Prostate gland (tissue), 2 donors: Measurements from ENCODE around the gene RHAG. TPM values are rescaled to one million over a fixed set of nuclear protein-coding genes. Genes with fewer than 3 reads are reported as not detected.

Experiments used
- DNase-seq: peaks from one replicate; pipeline ENCODE4 v3.0.0-alpha.2; 2019; ENCODE audit warnings: low spot score
- H3K27ac ChIP-seq, 2 donors: fragments of 200-600 bp; sonication (generic); 2 replicates each; pipeline ENCODE4 v1.5.1; 2017 to 2019
- H3K27me3 ChIP-seq: fragments of 200-600 bp; sonication (generic); replicated peaks from 2 replicates; pipeline ENCODE4 v1.5.1; 2019; ENCODE audit not compliant: insufficient read depth
- H3K36me3 ChIP-seq, 2 donors: fragments of 200-600 bp; sonication (generic); 1 replicate in 1 of 2; 2 replicates in 1 of 2; pipeline versions ENCODE4 v1.5.1 to v1.8.1; 2017 to 2019
- H3K4me1 ChIP-seq: fragments of 200-600 bp; sonication (generic); replicated peaks from 2 replicates; pipeline ENCODE4 v1.5.1; 2019
- H3K4me3 ChIP-seq, 2 donors: fragments of 200-600 bp; sonication (generic); 2 replicates each; pipeline ENCODE4 v1.5.1; 2017 to 2019
- H3K9me3 ChIP-seq: fragments of 200-600 bp; sonication (generic); 2 replicates; pipeline ENCODE4 v1.5.1; 2017
- POLR2A ChIP-seq: fragments of 450-650 bp; IDR thresholded peaks from one replicate; pipeline ENCODE4 v1.6.1; 2016; ENCODE audit warnings: antibody characterized with exemption, mild to moderate bottlenecking
- POLR2AphosphoS5 ChIP-seq: sonication (generic); formaldehyde crosslinking; IDR thresholded peaks from one replicate; pipeline ENCODE4 v1.6.1; 2017; ENCODE audit warnings: antibody characterized with exemption
- WGBS: methylation state at CpG from one replicate; pipeline ENCODE4 v1.1.5; 2018; 5-methylcytosine and 5-hydroxymethylcytosine counted together
- intact Hi-C: fragments of 100-400 bp; cut with DNase I; formaldehyde crosslinking; loops from one replicate; pipeline ENCODE4 v1.14.2; 2022
- total RNA-seq, 2 donors: library from RNA; depleted of rRNA; stranded (reverse); fragments of >200 nt; gene quantifications; one replicate each; pipeline ENCODE4 v1.1.0, GENCODE V29; 2016
- TF ChIP-seq, protein P1 (sequence below), 4 experiments: fragments of 200-600 bp in 2 of 4; fragments of 450-650 bp in 2 of 4; sonication (generic) in 2 of 4; IDR thresholded peaks; 1 replicate in 3 of 4; 2 replicates in 1 of 4; pipeline ENCODE4 v1.5.1; 2016 to 2019; ENCODE audit warnings: antibody characterized with exemption in 4 of 4, mild to moderate bottlenecking in 2 of 4, moderate library complexity in 2 of 4

Gene RHAG
- total RNA-seq, 2 donors from 2014 or later = not detected

GRCh38 chr6:49635978-49636712, 494 bp downstream of the RHAG start:
- intact Hi-C loops = no loop called here
- H3K27me3 ChIP-seq = no peaks in the 10 kb centered on the region
- WGBS = 92% methylated on average over 5 of the region's 5 CpGs
- no peaks in the 10 kb centered on the region for H3K4me1 ChIP-seq
- no peak for DNase-seq
- no peak overlapping the region for H3K27ac ChIP-seq
- no peak overlapping the region for H3K4me3 ChIP-seq
- no peaks in the 10 kb centered on the region for H3K9me3 ChIP-seq
- TF ChIP-seq POLR2A (no peak), POLR2AphosphoS5 (no peak)
- TF ChIP-seq, protein P1, sequence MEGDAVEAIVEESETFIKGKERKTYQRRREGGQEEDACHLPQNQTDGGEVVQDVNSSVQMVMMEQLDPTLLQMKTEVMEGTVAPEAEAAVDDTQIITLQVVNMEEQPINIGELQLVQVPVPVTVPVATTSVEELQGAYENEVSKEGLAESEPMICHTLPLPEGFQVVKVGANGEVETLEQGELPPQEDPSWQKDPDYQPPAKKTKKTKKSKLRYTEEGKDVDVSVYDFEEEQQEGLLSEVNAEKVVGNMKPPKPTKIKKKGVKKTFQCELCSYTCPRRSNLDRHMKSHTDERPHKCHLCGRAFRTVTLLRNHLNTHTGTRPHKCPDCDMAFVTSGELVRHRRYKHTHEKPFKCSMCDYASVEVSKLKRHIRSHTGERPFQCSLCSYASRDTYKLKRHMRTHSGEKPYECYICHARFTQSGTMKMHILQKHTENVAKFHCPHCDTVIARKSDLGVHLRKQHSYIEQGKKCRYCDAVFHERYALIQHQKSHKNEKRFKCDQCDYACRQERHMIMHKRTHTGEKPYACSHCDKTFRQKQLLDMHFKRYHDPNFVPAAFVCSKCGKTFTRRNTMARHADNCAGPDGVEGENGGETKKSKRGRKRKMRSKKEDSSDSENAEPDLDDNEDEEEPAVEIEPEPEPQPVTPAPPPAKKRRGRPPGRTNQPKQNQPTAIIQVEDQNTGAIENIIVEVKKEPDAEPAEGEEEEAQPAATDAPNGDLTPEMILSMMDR (IDR thresholded peaks at IDR 0.05) = no peak
- no peaks in the 10 kb centered on the region for H3K36me3 ChIP-seq

DNA sequence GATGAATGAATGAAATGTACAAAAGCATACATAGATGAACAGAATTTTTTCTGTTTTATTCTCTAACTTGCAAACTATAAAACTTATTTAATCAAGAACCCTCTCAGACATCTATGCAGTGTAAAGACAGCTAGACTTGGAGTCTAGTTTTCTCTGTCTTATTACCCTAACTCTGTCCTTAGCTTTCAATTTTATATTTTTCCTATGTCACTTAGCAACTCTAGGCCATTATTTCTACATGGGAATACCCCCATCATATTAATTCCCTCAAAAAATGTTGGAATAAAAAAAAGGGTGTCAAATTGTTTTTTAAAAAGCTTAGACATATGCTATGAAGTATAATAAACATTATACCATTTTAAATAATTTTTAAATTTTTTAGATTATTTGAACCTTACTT, 1.2 kb downstream of the RHAG start:
- Histone ChIP-seq H3K9me3 (no peaks in the 10 kb centered on the region), H3K36me3 (no peaks in the 10 kb centered on the region), H3K27ac (no peak overlapping the region), H3K4me3 (no peak overlapping the region), H3K4me1 (no peaks in the 10 kb centered on the region), H3K27me3 (no peaks in the 10 kb centered on the region)
- TF ChIP-seq POLR2A (no peak), POLR2AphosphoS5 (no peak)
- TF ChIP-seq, protein P1 (IDR thresholded peaks at IDR 0.05) = no peak
- intact Hi-C loops = no loop called here
- DNase-seq = no peak

- Histone ChIP-seq H3K36me3 (no peaks in the 10 kb centered on the region), H3K27me3 (no peaks in the 10 kb centered on the region), H3K4me3 (no peak overlapping the region), H3K9me3 (no peaks in the 10 kb centered on the region), H3K27ac (no peak overlapping the region), H3K4me1 (no peaks in the 10 kb centered on the region)
- 91% methylated on average over 3 of the region's 3 CpGs for WGBS
- intact Hi-C loops = no loop called here
- DNase-seq = no peak
- TF ChIP-seq POLR2A (no peak), POLR2AphosphoS5 (no peak)
- TF ChIP-seq, protein P1 (IDR thresholded peaks at IDR 0.05) = no peak
These were observed 1.8 kb downstream of the RHAG start for GRCh38 chr6:49634836-49635218.

- no peak for DNase-seq
- intact Hi-C loops = no loop called here
- WGBS = 85% methylated on average over 6 of the region's 6 CpGs
- Histone ChIP-seq H3K27me3 (no peaks in the 10 kb centered on the region), H3K27ac (no peak overlapping the region), H3K9me3 (no peaks in the 10 kb centered on the region), H3K36me3 (no peaks in the 10 kb centered on the region), H3K4me3 (no peak overlapping the region), H3K4me1 (no peaks in the 10 kb centered on the region)
- TF ChIP-seq POLR2A (no peak), POLR2AphosphoS5 (no peak)
- TF ChIP-seq, protein P1 (IDR thresholded peaks at IDR 0.05) = no peak
These were observed 2.4 kb downstream of the RHAG start for GRCh38 chr6:49634092-49634835.

- Histone ChIP-seq H3K4me3 (no peak overlapping the region), H3K4me1 (no peaks in the 10 kb centered on the region), H3K36me3 (no peaks in the 10 kb centered on the region), H3K27ac (no peak overlapping the region), H3K27me3 (no peaks in the 10 kb centered on the region), H3K9me3 (no peaks in the 10 kb centered on the region)
- intact Hi-C loops = no loop called here
- 89% methylated on average over 2 of the region's 2 CpGs for WGBS
- DNase-seq = no peak
- TF ChIP-seq POLR2A (no peak), POLR2AphosphoS5 (no peak)
- TF ChIP-seq, protein P1 (IDR thresholded peaks at IDR 0.05) = no peak
These were observed 3.1 kb downstream of the RHAG start for GRCh38 chr6:49633541-49633940.
